Neural cell (in vitro differentiated cells): ENCODE data around the gene B3GALT5.

Experiments used
- CTCF ChIP-seq: fragments of 450-650 bp; IDR thresholded peaks from 2 replicates; pipeline ENCODE4 v1.5.1; 2014; ENCODE audit warnings: antibody characterized with exemption, mild to moderate bottlenecking, moderate library complexity; ENCODE audit not compliant: poor library complexity, severe bottlenecking
- EP300 ChIP-seq: fragments of 450-650 bp; conservative IDR thresholded peaks from 2 replicates; pipeline ENCODE4 v1.6.1; 2014; ENCODE audit warnings: antibody characterized with exemption, mild to moderate bottlenecking, moderate library complexity; ENCODE audit not compliant: poor library complexity, severe bottlenecking
- EZH2 ChIP-seq: fragments of 200-600, 300-800 bp; shearing (Covaris generic), sonication (generic); IDR thresholded peaks from 2 replicates; pipeline ENCODE4 v1.6.1; 2014; ENCODE audit warnings: antibody characterized with exemption, low read length, borderline replicate concordance, mild to moderate bottlenecking; ENCODE audit not compliant: insufficient read depth, poor library complexity, severe bottlenecking
- MXI1 ChIP-seq: fragments of 450-650 bp; conservative IDR thresholded peaks from 2 replicates; pipeline ENCODE4 v1.6.1; 2014; ENCODE audit warnings: antibody characterized with exemption, mild to moderate bottlenecking; ENCODE audit not compliant: poor library complexity, severe bottlenecking
- POLR2AphosphoS5 ChIP-seq: IDR thresholded peaks from 2 replicates; pipeline ENCODE4 v1.6.1; 2012
- RAD21 ChIP-seq: fragments of 450-650 bp; conservative IDR thresholded peaks from 2 replicates; pipeline ENCODE4 v1.6.1; 2014; ENCODE audit warnings: antibody characterized with exemption, mild to moderate bottlenecking, moderate library complexity
- REST ChIP-seq: IDR thresholded peaks from 2 replicates; pipeline ENCODE4 v1.6.1; 2012; ENCODE audit warnings: borderline replicate concordance
- TAF1 ChIP-seq: IDR thresholded peaks from 2 replicates; pipeline ENCODE4 v1.6.1; 2012; ENCODE audit warnings: low read depth

- TF ChIP-seq CTCF (no peak), REST (no peak), EP300 (no peak), POLR2AphosphoS5 (no peak), EZH2 (no peak), TAF1 (no peak), MXI1 (no peak), RAD21 (no peak)
Observed at GRCh38 chr21:39587376-39587775, 25.4 kb upstream of the B3GALT5 start.
